SIG-M5 treated with dmso at 0.1 percent for 504 hours (cell line): ENCODE results near the gene HOXD10.

Source experiments
- DNase-seq: peaks from one replicate; lab custom pipeline; 2025; ENCODE audit not compliant: unreplicated experiment; lab: John Stamatoyannopoulos, UW

HOXD10 gene

GRCh38 chr2:176082525-176082823 is 34.1 kb upstream of the HOXD10 start:
- no peak for DNase-seq

DNA sequence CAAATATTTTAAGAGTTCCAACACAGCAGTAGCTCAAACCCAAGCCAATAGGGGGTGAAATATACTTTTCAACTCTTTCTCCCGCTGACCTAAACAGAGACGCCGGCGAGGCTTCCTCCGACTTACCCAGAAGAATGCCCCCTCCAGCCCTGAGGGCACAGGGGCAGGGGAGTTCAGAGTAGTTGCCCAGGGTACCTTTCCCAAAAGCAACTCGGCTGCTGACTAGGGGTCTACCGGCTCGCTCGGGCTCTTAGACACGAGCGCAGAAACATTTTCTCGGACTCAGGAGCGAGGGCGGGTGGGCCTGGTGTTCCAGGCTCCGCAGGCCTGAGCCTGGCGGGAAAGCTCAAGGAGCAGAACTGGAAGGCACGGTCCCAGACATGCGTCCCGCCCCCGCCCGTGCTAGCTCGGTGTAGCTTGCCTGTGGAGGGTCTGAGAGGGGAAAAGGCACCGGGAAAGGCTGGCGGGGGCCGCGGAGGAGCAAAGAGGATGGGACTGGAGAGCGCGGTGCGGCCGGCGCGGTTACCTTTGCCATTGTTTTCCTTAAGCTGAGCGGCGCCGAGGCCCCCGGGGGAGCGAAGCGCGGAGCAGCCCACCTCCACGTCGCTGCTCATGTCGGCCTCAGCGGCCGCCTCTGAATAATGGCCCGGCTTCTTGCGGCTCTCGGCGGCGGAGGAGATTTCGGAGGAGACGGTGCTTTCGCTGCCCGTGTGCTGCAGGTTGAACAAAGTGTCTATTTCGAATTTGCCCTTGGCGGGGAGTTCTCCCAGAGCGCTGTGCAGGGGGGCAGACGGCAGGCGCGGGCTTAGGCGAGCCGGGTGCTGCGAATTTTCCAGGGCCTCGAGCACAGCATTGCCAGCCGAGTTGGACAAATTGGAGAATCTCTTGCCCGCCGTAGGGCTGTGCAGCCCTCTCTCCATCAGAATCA is 33.5 kb upstream of the HOXD10 start:
- DNase-seq, result no peak

- DNase-seq, result no peak
Observed at GRCh38 chr2:176083796-176084261, 32.7 kb upstream of the HOXD10 start, which contains the start of gene EVX2. EVX2 (minus strand) TSS chr2:176083962; CDS start chr2:176083776, 186 bp downstream.

GRCh38 chr2:176084611-176085119 is 31.9 kb upstream of the HOXD10 start:
- no peak for DNase-seq

- DNase-seq, result no peak
Observed at GRCh38 chr2:176085120-176085788, 31.3 kb upstream of the HOXD10 start.

GRCh38 chr2:176085861-176086771 is 30.5 kb upstream of the HOXD10 start:
- DNase-seq, result peak; percentile 66

- no peak for DNase-seq
Observed at GRCh38 chr2:176087330-176088047, 29.1 kb upstream of the HOXD10 start.

DNA sequence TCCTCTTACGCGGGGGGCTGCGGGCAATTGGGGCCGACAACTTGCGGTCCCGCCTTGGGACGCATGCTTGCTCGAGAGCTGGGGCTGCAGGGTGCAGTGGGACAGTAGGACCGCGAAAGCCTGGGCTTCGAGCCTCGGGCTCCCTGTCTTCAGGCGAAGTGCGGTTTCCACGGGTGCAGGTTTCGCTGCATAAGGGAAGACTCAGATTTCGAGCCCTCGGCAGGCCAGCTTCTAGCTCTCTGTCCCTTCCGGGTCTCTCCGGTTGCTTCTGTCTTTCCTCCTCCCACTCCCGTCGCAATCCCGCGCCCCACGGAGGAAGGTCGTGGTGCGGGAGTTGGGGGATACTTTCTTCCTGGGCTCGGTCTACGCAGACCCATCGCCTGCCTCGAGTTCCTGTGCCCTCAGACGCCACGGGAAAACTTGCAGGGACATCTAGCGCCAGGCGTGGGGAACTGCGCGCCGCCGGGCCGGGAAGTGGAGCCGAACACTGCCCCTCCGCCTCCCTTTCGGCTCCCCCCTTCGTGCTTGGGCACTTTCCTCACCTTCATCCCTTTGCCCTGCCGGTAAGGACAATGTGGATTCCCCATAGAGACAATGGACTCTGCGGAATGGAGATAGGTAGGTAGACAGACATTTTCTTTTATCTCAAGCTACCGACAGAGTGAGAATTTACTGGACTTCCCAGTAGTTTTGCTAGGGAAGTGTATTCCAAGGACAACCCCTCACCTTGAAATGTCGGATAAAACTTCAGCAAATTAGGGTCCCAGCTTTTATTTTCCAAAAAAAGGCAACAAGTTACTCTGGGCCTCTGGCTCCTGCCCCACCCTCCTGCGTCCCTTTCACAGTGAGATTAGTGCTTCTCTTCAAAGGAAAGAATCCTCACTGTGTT is 28.3 kb upstream of the HOXD10 start:
- DNase-seq, result peak; percentile 48

- no peak for DNase-seq
Observed at GRCh38 chr2:176088937-176089842, 27.4 kb upstream of the HOXD10 start.

GRCh38 chr2:176089843-176090395 is 26.7 kb upstream of the HOXD10 start:
- no peak for DNase-seq

- DNase-seq, result no peak
Observed at GRCh38 chr2:176090862-176091261, 25.7 kb upstream of the HOXD10 start.

- peak; percentile 44 for DNase-seq
Observed at GRCh38 chr2:176091329-176092258, 25.0 kb upstream of the HOXD10 start.

DNA sequence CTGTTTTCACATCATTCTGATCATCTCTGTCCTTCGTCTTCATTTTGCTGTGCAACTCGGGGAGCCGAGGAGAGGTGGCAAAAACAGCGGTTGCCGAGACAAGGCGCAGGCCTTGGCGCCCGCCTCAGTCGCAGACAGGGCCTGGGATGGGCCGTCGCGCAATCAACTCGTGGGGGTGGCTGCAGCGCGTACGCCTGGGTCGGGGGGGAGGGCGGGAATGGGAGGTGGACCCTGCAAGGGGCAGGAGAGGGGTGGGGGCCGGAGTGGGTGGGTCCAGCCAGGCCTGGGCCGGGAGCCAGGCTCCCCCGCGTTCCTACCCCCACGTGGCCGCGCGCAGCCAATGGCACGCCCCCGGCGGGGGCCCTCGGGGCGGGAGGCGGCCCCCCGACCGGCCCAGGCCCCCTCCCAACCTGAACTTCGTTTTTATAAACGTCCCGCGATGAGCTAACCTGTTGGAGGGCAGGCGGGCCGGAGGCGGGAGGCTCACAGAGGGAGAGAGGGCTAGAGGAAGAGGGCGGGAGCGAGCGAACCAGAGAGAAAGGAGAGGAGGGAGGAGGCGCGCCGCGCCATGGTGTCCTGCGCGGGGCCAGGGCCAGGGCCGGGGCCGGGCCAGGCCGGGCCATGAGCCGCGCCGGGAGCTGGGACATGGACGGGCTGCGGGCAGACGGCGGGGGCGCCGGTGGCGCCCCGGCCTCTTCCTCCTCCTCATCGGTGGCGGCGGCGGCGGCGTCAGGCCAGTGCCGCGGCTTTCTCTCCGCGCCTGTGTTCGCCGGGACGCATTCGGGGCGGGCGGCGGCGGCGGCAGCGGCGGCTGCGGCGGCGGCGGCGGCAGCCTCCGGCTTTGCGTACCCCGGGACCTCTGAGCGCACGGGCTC is 24.1 kb upstream of the HOXD10 start, which contains the start of gene HOXD13:
TSS of gene HOXD13 (plus strand) at position 452 of the 875 bp plus-strand sequence. CDS start at position 622, 170 bp downstream.
- peak; percentile 71 for DNase-seq

GRCh38 chr2:176093145-176093897 is 23.3 kb upstream of the HOXD10 start:
- peak; percentile 50 for DNase-seq

DNA sequence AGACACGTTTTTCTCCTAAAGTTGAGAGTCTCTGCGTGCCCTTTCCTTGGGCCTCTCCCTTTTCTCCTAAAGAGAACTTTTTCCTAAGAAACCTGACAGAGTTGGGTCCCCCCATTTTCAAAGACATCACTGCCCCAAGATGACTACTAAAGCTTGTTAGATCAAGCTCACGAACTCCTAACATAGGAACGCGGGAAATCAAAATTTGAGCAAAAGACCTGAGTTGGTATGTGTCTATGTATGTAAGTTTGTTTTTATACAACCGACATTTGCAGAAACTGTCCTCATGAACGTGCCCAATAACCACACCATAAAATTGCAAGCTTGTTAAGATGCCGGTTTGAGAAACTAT is 22.7 kb upstream of the HOXD10 start:
- no peak for DNase-seq
